GM21447 (cell line): ENCODE results near the gene SLC35F1.

Experiments
- ATAC-seq: cut with Tn5 transposase; IDR thresholded peaks from one replicate; pipeline ENCODE4 v1.9.1; 2021; ENCODE audit not compliant: unreplicated experiment

Gene SLC35F1

GRCh38 chr6:118305081-118305480, 398.0 kb downstream of the SLC35F1 start:
- ATAC-seq = no peak

GRCh38 chr6:118306392-118307238, 399.6 kb downstream of the SLC35F1 start:
- no peak for ATAC-seq

GRCh38 chr6:118307581-118307980, 400.5 kb downstream of the SLC35F1 start:
- no peak for ATAC-seq

- ATAC-seq = no peak
Observed at GRCh38 chr6:118309337-118310093, 402.5 kb downstream of the SLC35F1 start.

GRCh38 chr6:118313208-118313607, 406.1 kb downstream of the SLC35F1 start:
- ATAC-seq = no peak

- ATAC-seq = no peak
Observed at GRCh38 chr6:118313762-118314161, 406.7 kb downstream of the SLC35F1 start.

GRCh38 chr6:118316796-118317384, 409.8 kb downstream of the SLC35F1 start:
- no peak for ATAC-seq

- ATAC-seq = no peak
Observed at GRCh38 chr6:118317581-118318563, 410.8 kb downstream of the SLC35F1 start.

- ATAC-seq = no peak
Observed at GRCh38 chr6:118318648-118319047, 411.6 kb downstream of the SLC35F1 start.

GRCh38 chr6:118319416-118319815, 412.4 kb downstream of the SLC35F1 start:
- no peak for ATAC-seq

- no peak for ATAC-seq
Observed at GRCh38 chr6:118319894-118320649, 413.0 kb downstream of the SLC35F1 start.

GRCh38 chr6:118320652-118321051, 413.6 kb downstream of the SLC35F1 start:
- no peak for ATAC-seq

- no peak for ATAC-seq
Observed at GRCh38 chr6:118324116-118324515, 417.1 kb downstream of the SLC35F1 start.

- ATAC-seq = no peak
Observed at GRCh38 chr6:118325220-118325860, 418.3 kb downstream of the SLC35F1 start.

GRCh38 chr6:118326712-118327111, 419.6 kb downstream of the SLC35F1 start:
- no peak for ATAC-seq

- no peak for ATAC-seq
Observed at GRCh38 chr6:118327237-118327636, 420.2 kb downstream of the SLC35F1 start.

- no peak for ATAC-seq
Observed at GRCh38 chr6:118333772-118334171, 426.7 kb downstream of the SLC35F1 start.

GRCh38 chr6:118334634-118335033, 427.6 kb downstream of the SLC35F1 start:
- ATAC-seq = no peak

- no peak for ATAC-seq
Observed at GRCh38 chr6:118335325-118335816, 428.3 kb downstream of the SLC35F1 start.
